WERI-Rb-1 (cell line): ENCODE results near the gene CTNNA3.

Source experiments
- DNase-seq: peaks from one replicate; pipeline ENCODE4 v3.0.0-alpha.2; 2020
- H3K27ac ChIP-seq: fragments of 250-450 bp; sonication (Bioruptor Pico); 2 replicates; pipeline ENCODE4 v1.5.1; 2020; ENCODE audit warnings: mild to moderate bottlenecking, moderate library complexity
- H3K27me3 ChIP-seq: fragments of 250-450 bp; sonication (Bioruptor Pico); 2 replicates; pipeline ENCODE4 v1.5.1; 2021; ENCODE audit warnings: mild to moderate bottlenecking, low read depth, moderate library complexity; ENCODE audit not compliant: insufficient read depth, severe bottlenecking
- H3K36me3 ChIP-seq: fragments of 250-450 bp; sonication (Bioruptor Pico); 2 replicates; pipeline ENCODE4 v1.5.1; 2020; ENCODE audit warnings: mild to moderate bottlenecking, moderate library complexity
- H3K4me3 ChIP-seq: 2 replicates; pipeline ENCODE4 v1.5.1; 2011; ENCODE audit warnings: low read depth, mild to moderate bottlenecking, control low read depth, low read length
- H3K9me3 ChIP-seq: fragments of 250-450 bp; sonication (Bioruptor Pico); 2 replicates; pipeline ENCODE4 v1.5.1; 2021; ENCODE audit warnings: mild to moderate bottlenecking, moderate library complexity; ENCODE audit not compliant: severe bottlenecking
- CTCF ChIP-seq: IDR thresholded peaks from 2 replicates; pipeline ENCODE4 v1.5.1; 2011; ENCODE audit warnings: low read depth, mild to moderate bottlenecking, control low read depth, inconsistent platforms, low read length

The CTNNA3 gene

GRCh38 chr10:67045404-67045803 lies 650.6 kb downstream of the CTNNA3 start:
- H3K27me3 ChIP-seq = no peaks in the 10 kb centered on the region
- no peaks in the 10 kb centered on the region for H3K36me3 ChIP-seq
- no peak for TF ChIP-seq CTCF
- H3K4me3 ChIP-seq = no peak overlapping the region
- H3K9me3 ChIP-seq = no peaks in the 10 kb centered on the region
- H3K27ac ChIP-seq = no peak overlapping the region
- no peak for DNase-seq

GRCh38 chr10:67043041-67043440 lies 653.0 kb downstream of the CTNNA3 start:
- no peak overlapping the region for H3K27ac ChIP-seq
- H3K9me3 ChIP-seq = no peaks in the 10 kb centered on the region
- no peak overlapping the region for H3K4me3 ChIP-seq
- H3K36me3 ChIP-seq = no peaks in the 10 kb centered on the region
- no peak for DNase-seq
- H3K27me3 ChIP-seq = no peaks in the 10 kb centered on the region
- no peak for TF ChIP-seq CTCF

- Histone ChIP-seq H3K27ac (no peak overlapping the region), H3K4me3 (no peak overlapping the region), H3K27me3 (no peaks in the 10 kb centered on the region), H3K9me3 (no peaks in the 10 kb centered on the region), H3K36me3 (no peaks in the 10 kb centered on the region)
- DNase-seq = no peak
- no peak for TF ChIP-seq CTCF
Measured at GRCh38 chr10:67036808-67037207, 659.2 kb downstream of the CTNNA3 start.

- H3K27ac ChIP-seq = no peak overlapping the region
- H3K27me3 ChIP-seq = no peaks in the 10 kb centered on the region
- no peaks in the 10 kb centered on the region for H3K36me3 ChIP-seq
- no peak overlapping the region for H3K4me3 ChIP-seq
- H3K9me3 ChIP-seq = no peaks in the 10 kb centered on the region
- DNase-seq = no peak
- no peak for TF ChIP-seq CTCF
Measured at GRCh38 chr10:67033878-67034277, 662.1 kb downstream of the CTNNA3 start.

- no peak overlapping the region for H3K27ac ChIP-seq
- H3K27me3 ChIP-seq = no peaks in the 10 kb centered on the region
- no peaks in the 10 kb centered on the region for H3K36me3 ChIP-seq
- DNase-seq = no peak
- no peak for TF ChIP-seq CTCF
- no peaks in the 10 kb centered on the region for H3K9me3 ChIP-seq
- H3K4me3 ChIP-seq = no peak overlapping the region
Measured at GRCh38 chr10:67022099-67022498, 673.9 kb downstream of the CTNNA3 start.

- no peaks in the 10 kb centered on the region for H3K27me3 ChIP-seq
- no peak for DNase-seq
- H3K9me3 ChIP-seq = no peaks in the 10 kb centered on the region
- H3K36me3 ChIP-seq = no peaks in the 10 kb centered on the region
- TF ChIP-seq CTCF = no peak
- no peak overlapping the region for H3K4me3 ChIP-seq
- no peak overlapping the region for H3K27ac ChIP-seq
Measured at GRCh38 chr10:67017218-67017617, 678.8 kb downstream of the CTNNA3 start.
